HG02798 (cell line): ENCODE data around the gene KCNK3.

ENCODE experiments used
- ATAC-seq: cut with Tn5 transposase; IDR thresholded peaks from one replicate; pipeline ENCODE4 v1.9.1; 2021; ENCODE audit warnings: mild to moderate bottlenecking; ENCODE audit not compliant: unreplicated experiment, poor library complexity

KCNK3 gene

DNA sequence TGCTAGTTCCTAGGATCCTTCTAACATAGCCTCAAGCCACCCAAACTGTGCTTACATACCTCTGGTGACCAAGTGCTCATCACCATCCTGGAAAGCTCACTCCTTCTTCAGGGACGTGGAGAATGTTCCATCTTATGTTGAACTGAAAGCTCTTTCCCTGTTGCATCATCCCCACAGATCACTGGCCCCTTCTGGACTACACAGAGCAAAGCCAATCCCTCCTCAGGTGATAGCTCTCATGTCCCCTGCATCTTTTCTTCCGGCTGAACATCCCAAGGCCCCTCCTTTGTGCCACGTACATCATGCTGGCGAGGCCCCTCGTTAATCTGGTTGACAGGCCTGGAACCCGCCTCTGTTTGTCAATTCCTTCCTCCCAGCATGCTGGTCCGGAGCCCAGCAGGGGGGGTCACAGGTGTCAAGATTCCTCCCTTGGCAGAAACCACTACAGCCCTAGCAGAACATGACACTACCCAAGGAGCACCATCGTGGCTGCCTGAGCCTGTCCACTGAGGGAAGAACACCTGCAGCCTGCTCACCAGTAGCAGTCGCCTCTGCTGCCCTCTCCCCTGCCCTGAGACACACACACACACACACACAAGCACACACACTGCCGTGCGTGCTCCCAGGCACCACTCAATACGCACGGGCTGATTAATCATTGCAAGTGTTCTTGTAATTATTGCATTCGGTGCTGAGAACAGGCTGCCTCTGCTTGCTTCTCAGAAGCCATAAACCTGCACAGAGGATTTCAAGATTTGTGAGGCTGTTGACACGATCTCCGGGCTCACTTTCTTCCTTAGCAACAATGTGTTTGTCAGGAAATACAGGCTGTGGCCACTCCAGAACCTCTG, 6.3 kb upstream of the KCNK3 start:
- no peak for ATAC-seq

DNA sequence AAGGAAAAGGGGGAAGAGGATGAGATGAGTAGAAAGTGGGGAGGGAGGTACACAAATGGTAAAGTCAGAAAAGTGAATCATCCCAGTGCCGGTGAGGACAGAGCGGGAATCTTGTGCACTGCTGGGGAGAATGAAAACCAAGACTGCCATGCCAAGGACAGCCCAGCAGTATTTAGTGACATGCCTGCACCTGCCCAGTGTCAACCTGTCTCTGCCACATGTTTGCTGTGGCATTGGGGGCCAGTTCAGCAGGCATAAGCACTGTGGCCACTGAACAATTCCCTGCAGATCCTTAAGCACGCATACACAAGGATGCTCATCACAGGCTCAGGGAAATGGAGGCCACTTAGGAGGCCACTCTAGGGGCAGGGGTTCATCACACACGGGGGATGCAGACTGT, 5.2 kb upstream of the KCNK3 start:
- ATAC-seq, result no peak

DNA sequence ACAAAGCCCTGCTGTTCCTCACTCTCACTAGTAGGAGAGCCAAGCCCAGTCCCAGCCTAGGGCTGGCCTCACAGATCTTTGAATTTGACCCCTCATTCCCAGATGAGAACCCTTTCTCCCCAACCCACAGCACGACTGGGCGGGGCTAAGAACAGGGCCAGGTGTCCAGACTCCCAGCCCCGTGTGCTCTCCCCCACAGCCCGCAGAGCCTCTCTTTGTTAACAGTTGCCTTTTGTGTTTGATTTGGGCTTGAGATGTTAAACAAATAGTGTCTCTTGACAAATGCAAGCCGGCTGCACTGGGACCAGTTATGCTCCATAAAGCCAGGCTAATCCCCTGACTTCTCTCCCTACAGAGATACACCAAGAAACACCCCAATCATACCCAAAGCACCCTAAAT, 4.7 kb upstream of the KCNK3 start:
- ATAC-seq, result no peak

DNA sequence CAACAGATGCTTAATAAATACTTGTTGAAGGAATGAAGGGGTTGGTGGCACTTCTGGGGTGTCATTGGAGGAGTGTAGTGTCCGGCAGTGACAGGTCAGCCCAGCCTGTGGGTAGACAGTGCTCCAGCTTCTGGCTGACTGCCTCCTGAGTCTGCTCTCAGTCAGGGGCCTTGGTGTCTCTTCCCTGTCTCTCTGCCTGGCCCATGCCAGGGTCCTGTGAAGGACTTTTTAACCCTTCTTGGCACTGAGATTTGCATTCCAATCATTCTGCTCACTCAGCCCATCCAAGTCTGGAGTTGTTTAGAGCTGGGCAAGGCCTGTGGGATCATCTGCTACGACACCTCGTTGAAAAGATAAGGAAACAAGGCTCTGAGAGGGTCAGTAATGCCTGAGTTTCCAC, 1.4 kb upstream of the KCNK3 start:
- ATAC-seq, result no peak

DNA sequence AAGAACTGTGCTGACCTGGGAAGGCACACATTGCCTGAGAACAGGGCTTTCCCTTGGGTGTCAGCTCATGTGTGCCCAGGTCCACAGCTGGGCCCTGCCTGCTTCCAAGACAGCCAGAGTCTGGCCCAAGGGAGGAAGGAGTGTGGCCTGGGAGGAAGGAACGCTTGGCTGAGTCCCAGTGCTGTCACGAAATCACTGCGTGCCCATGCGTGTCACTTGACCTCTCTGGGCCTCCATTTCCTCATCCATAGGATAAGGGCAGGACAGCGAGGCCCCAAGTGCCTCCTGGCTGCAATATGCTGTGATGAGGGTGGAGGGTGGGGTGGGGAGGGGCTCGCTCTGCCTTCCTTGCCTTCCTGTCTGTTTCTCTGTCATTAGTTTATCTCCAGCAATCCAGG, 642 bp upstream of the KCNK3 start:
- ATAC-seq, result no peak

DNA sequence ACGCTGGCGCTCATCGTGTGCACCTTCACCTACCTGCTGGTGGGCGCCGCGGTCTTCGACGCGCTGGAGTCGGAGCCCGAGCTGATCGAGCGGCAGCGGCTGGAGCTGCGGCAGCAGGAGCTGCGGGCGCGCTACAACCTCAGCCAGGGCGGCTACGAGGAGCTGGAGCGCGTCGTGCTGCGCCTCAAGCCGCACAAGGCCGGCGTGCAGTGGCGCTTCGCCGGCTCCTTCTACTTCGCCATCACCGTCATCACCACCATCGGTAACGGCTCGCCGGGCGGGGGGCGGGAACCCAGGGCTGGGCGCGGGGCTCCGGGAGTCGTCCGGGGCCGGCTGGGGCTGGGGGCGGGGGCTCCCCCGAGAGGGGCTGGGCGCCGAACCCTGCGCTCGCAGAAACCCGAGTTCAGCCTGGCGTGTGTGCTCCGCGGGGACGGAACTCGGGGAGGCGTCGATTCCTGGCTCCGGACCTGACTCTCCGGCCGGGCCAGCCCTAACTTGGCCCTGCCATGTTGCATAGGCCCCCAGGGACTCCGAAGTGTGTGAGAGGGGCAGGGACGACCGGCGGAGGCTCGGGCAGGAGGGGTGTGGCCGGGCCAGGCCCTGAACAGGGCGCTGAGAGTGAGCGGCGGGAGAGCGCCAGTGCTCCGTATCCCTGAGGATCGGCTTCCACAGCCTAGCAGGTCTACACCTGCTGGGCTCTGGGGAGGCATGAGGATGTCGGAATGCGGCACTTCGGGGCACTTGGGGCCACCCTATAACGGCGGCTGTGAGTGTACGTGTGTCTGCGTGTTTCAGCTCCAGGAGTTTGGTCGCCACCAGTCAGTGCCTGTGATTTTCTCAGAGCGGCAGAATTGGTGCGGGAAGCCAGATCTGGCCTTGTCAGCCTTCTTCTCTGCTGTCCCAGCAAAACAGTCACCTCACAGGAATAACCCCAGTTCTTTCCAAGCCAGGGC, 651 bp downstream of the KCNK3 start:
- ATAC-seq, result no peak

DNA sequence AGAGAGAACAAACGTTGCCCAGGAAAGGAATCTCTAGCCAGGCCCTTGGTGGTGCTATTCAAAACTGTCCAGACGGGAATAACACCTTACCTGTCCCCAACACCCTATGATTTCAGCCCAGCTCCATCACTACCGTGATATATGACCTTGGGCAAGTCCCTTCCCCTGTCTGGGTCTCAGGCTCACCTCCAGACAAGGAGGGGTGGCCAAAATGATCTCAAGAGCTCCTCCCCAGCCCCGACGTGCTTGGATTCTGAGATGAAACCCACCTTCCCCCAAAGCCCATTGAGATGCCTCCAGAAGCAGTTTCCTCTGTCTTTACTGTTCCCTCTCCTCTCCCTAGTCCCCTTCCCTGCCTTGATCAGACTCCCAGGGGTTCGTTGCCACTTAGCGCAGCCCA, 1.5 kb downstream of the KCNK3 start:
- no peak for ATAC-seq

DNA sequence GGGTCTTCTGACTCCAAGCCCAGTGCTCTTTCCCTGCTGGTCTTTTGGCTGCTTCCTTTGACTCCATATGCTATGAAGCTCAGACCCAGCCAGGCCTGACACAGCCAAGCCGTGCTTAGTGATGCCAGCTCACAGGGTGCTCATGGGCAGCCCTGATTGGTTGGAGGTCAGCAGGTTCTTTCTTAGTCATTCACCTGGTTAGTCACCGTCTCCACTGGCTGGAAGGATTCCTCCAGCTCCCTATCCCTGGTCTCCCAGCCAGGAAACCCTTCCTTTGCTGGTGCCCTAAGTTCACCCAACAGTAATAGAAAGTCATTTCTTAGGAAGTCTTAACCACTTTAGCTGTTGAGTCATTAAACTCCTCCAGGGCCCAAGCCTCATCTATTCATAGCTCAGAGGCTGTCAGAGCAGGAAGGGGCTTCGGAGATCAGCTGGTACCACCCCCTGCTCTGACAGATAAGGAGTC, 3.9 kb downstream of the KCNK3 start:
- ATAC-seq, result no peak

DNA sequence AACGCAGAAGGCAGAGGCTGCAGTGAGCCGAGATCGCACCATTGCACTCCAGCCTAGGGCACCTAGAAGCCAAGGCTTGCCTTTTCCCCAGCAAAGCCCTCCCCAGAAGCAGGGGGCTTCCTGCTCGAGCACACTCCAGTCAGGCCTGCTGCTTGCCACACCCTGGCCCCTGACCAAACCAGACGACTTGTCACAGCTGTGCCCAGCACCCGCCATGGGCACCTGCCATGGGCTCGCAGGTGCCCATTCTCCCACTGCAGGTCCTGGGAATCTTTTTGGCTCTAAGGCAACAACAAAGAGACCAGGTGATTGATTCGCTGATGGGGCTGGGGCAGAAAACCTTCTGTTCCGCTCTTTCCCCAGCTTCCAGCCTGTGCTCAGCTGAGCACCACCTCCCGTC, 4.9 kb downstream of the KCNK3 start:
- ATAC-seq, result no peak

DNA sequence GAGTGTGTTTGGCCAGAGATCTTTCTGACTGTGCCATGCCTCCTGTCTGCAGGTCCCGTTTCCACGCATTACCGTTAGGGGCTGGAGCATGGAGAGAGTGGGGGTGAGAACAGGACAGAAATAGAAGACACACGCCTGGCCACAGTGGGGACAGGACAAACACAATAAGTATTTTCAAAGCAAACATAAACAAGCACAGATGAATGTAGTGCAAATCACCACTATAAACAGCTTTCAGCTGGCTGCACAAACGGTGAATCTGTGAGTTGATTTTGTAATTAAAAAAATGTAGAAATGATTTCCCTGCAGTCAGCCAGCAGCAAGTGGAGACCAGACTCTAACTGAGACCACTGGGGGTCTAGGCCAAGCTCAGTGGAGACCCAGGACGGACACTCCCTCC, 6.8 kb downstream of the KCNK3 start:
- ATAC-seq, result no peak

DNA sequence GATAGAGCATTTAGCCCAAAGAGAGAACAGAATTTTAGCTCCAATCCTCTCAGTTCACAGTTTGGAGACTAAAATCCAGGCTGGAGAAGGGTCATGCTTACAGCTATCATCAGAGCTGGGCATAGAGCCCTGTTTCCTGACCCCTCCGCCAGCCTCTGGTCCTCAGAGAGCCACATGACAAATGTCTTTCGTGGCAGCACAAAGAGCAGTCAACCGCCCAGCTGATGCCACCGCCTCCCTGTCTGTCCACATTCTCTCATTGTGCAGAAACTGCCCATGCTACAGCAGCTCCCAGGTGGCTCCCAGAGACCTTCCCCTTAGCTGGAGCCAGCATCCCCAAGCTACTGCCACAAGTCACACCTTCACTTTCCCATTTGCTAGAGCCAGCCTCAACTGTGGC, 7.6 kb downstream of the KCNK3 start:
- no peak for ATAC-seq

DNA sequence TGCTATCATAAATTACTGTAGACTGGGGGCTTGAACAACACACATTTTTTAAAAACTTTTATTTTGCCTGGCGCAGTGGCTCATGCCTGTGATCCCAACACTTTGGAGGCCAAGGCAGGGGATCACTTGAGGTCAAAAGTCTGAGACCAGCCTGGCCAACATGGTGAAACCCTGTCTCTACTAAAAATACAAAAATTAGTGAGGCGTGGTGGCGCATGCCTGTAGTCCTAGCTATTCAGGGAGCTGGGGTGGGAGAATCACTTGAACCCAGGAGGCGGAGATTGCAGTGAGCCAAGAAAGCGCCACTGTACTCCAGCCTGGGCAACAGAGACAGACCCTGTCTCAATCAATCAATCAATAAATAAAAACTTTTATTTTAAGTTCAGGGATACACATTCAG, 9.1 kb downstream of the KCNK3 start:
- no peak for ATAC-seq

DNA sequence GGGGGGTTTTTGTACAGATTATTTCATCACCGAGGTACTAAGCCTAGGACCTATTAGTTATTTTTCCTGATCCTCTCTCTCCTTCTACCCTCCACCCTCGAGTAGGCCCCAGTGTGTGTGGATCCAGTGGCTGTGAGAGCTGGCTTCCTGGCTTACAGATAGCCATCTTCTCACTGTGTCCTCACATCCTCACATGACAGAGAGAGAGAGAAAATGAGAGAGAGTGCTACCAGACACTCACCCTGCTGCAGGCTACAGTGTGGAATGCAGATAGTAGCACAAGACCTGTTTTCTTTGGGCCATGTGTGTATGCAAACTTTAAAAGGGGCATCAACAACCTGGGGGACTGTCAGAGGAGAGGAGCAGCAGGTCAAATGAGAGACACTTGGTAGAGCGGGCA, 9.5 kb downstream of the KCNK3 start:
- no peak for ATAC-seq

DNA sequence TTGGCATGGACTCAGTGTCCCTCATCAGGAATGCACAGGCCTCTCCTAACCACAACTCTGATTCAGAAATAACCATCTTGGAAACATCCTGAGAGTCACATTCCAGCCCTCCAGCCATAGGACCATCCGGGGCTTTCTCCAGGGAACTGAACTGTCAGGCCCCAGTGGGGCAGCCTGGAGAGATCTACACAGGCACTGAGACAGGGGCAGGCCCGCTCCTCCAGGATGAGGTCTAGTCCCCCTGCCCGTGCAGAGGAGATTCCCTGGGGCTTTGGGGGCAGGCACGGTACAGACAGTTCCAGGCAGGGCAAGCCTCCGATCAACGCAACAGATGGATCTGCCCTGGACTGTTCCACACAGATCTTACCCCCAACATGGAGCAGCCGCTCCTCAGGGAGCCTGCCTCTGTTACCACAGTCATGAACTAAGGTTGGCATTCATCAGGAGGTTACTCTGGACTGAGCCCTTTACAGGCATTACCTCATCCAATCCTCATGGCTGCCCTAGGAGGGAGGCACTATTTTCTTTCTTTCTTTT, 12.0 kb downstream of the KCNK3 start:
- ATAC-seq, result no peak

DNA sequence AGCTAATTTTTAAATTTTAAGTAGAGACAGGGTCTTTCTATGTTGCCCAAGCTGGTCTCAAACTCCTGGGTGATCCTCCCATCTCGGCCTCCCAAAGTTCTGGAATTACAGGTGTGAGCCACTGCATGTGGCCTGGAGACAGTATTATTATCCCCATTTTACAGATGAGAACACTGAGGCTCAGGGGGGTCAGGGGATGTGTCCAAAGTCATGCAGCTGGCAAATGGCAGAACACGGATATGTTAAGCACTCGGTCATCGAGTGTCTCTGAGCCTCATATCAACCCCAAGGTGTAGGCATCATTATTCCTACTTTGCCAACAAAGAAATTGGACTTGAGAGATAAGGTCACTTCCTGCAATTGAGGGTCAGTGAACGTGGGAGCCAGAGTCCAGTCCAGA, 12.6 kb downstream of the KCNK3 start:
- ATAC-seq, result no peak

DNA sequence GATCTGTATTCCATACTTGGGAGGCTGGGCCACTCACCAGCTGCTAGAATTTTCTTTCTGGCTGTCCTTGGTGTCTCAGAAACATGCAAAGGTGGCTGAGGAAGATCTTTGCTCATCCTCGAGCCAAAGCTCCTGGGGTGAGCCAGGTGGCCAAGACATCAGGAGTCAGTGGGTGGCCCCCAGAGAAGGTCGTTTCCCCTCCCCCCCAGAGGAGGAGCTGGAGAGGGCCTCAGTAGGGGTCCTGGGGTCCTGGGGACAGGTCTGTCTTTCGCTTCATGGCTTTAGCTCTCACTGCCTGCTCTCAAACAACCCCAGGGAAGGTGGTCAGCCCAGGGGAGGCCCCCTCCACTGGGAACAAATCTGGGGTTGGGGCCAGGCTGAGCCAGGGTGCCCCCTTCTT, 13.6 kb downstream of the KCNK3 start:
- ATAC-seq, result no peak

DNA sequence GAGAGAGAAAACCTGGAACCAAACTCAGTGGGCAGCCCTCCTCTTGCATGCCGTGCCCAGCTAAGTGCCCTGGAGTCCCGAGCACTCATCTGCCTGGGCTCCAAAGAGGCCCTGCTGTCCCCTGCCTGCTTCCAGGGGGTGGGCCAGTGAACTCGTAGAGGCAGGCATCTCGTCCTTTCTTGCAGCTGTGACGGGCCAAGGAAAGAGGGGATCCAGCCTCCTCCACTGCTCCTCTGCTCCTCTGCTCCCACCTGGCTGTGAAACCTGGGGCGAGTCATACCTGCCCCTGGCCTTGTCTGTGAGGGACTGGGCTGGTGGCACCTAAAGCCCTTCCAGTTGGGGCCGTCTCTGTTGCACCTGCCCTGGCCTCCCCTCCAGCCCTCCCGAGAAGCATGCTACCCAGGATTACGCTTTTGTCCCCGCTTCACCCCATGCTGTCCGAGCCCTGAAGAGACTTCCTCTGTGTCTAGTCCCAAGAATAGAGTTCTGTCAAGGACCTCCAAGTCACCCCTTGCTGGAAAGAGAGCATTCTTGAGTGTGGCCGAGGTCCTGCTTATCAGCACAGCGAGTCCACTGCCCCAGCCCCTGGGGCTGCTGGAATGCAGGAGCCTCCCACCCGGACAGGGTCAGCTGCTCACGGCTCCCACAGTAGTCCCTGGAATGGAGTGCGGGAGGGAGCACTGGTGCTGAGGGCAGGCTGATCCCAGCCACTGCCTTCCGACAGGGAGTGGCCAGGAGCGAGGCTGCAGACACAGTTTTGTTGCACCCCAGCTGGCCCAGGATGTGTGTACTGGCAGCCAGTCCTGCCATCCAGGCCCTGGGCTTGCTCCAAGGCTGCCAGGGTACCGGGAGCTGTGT, 14.3 kb downstream of the KCNK3 start:
- no peak for ATAC-seq

DNA sequence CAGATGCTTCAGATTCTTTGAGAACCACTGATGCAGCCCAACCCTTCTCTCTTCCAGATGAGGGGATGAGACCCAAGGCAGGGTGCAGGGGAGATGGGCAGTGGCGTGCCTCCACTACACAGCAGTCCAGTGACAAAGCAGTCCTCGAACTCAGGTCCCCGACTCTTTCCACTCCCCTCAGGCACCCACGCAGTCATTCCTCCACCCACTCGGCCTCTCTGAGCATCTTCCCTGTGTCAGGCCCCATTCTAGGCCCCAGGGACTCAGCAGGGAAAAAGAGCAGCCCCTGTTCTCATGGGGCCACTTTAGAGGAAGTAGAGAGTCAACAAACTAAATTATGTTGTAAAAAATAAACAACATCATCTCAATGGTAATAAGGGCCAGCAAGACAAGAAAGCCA, 15.2 kb downstream of the KCNK3 start:
- no peak for ATAC-seq

DNA sequence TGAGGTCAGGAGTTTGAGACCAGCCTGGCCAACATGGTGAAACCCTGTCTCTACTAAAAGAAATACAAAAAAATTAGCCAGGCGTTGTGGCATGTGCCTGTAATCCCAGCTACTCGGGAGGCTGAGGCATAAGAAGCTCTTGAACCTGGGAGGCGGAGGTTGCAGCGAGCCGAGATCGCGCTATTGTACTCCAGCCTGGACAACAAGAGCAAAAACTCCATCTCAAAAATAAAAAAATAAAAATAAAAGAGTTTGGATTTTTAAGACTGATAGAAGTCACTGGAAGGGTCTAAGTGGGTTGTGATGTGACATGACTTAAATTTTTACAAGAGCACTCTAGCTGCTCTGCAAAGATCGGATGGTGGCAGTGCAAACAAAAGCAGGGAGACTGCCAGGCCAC, 15.9 kb downstream of the KCNK3 start:
- ATAC-seq, result no peak
